Transverse colon (tissue), 4 donors: ENCODE data around the gene GRM7. TPM values are rescaled to one million over a fixed set of nuclear protein-coding genes. Genes with fewer than 3 reads are reported as not detected.

Experiments used
- DNase-seq: peaks from one replicate; pipeline ENCODE4 v3.0.0-alpha.2; 2019
- H3K27ac ChIP-seq, 4 donors: fragments of 200-600 bp; sonication (generic); 2 replicates each; pipeline ENCODE4 v1.5.1; 2016 to 2018; ENCODE audit warnings: inconsistent platforms in 4 of 4
- H3K27me3 ChIP-seq: fragments of 200-600 bp; sonication (generic); 2 replicates; pipeline ENCODE4 v1.5.1; 2017; ENCODE audit warnings: inconsistent platforms
- H3K36me3 ChIP-seq, 4 donors: fragments of 200-600 bp; sonication (generic); 2 replicates each; pipeline ENCODE4 v1.5.1; 2017 to 2019; ENCODE audit warnings: inconsistent platforms in 4 of 4
- H3K4me1 ChIP-seq, 4 donors: fragments of 200-600 bp; sonication (generic); 2 replicates each; pipeline ENCODE4 v1.5.1; 2017 to 2020; ENCODE audit warnings: inconsistent platforms in 4 of 4
- H3K4me3 ChIP-seq, 4 donors: fragments of 200-600 bp; sonication (generic); 1 replicate in 1 of 4; 2 replicates in 3 of 4; pipeline versions ENCODE4 v1.5.1 to v1.6.1; 2017 to 2019; ENCODE audit warnings: inconsistent platforms in 4 of 4
- H3K9me3 ChIP-seq, 2 donors: fragments of 200-600 bp; sonication (generic); 2 replicates each; pipeline ENCODE4 v1.5.1; 2017 to 2019; ENCODE audit warnings: inconsistent platforms in 2 of 2
- CTCF ChIP-seq, 5 experiments: fragments of 200-600 bp in 3 of 5; fragments of 450-650 bp in 2 of 5; sonication (generic) in 3 of 5; IDR thresholded peaks; 1 replicate in 2 of 5; 2 replicates in 3 of 5; pipeline ENCODE4 v1.5.1; 2016 to 2017; ENCODE audit warnings: antibody characterized with exemption in 5 of 5, inconsistent platforms in 3 of 5, mild to moderate bottlenecking in 2 of 5, moderate library complexity in 1 of 5
- EP300 ChIP-seq: sonication (generic); formaldehyde crosslinking; IDR thresholded peaks from one replicate; pipeline ENCODE4 v1.6.1; 2017; ENCODE audit warnings: antibody characterized with exemption, low read depth
- POLR2A ChIP-seq: fragments of 450-650 bp; IDR thresholded peaks from one replicate; pipeline ENCODE4 v1.6.1; 2016; ENCODE audit warnings: antibody characterized with exemption, mild to moderate bottlenecking, moderate library complexity
- POLR2AphosphoS5 ChIP-seq, 3 donors: sonication (generic); formaldehyde crosslinking; IDR thresholded peaks; one replicate each; pipeline ENCODE4 v1.6.1; 2016; ENCODE audit warnings: antibody characterized with exemption in 3 of 3
- WGBS, 2 donors: methylation state at CpG; one replicate each; pipeline ENCODE4 v1.1.5; 2018; ENCODE audit warnings: low coverage in 1 of 2; 5-methylcytosine and 5-hydroxymethylcytosine counted together
- in situ Hi-C, 4 donors: fragments of 200-750 bp; cut with MboI; loops; one replicate each; pipeline versions ENCODE4 v1.15.0 to v1.15.1; 2017; ENCODE audit warnings: low sequenced_read_pairs in 3 of 4, low pct_ligation_motif_present in 1 of 4, low pct_unique_long_range_greater_than_20kb in 1 of 4
- intact Hi-C: fragments of 100-400 bp; cut with DNase I; formaldehyde crosslinking; loops from one replicate; pipeline ENCODE4 v1.15.1; 2023; ENCODE audit warnings: low total_unique reads
- total RNA-seq, 4 donors: library from RNA; depleted of rRNA; stranded (reverse); fragments of >200 nt; gene quantifications; one replicate each; pipeline ENCODE4 v1.1.0, GENCODE V29; 2016

GRM7 gene
- total RNA-seq, 4 donors from 2014 or later: 0.14 to 0.20 (median 0.16) TPM; not detected in 1

- intact Hi-C loops (no loop called here), in situ Hi-C loops (no loop called here)
- no peak for DNase-seq
- no peaks in the 10 kb centered on the region for H3K9me3 ChIP-seq
- no peaks in the 10 kb centered on the region for H3K4me1 ChIP-seq
- no peaks in the 10 kb centered on the region for H3K36me3 ChIP-seq
- WGBS, 2 donors: 0 to 90% methylated on average over 1 to 4 of the region's 4 CpGs
- H3K27ac ChIP-seq: no peak overlapping the region
- no peaks in the 10 kb centered on the region for H3K27me3 ChIP-seq
- no peak overlapping the region for H3K4me3 ChIP-seq
- no peak for TF ChIP-seq EP300
These were observed 546.2 kb downstream of the GRM7 start for GRCh38 chr3:7407107-7407506.

GRCh38 chr3:7410782-7411181, 549.9 kb downstream of the GRM7 start:
- 81 to 83% methylated on average over 4 of the region's 4 CpGs for WGBS, 2 donors
- intact Hi-C loops: no loop called here
- TF ChIP-seq EP300 (no peak), POLR2AphosphoS5 (IDR thresholded peaks at IDR 0.05) (no peak), CTCF (IDR thresholded peaks at IDR 0.05) (no peak), POLR2A (no peak)
- in situ Hi-C loops: no loop called here
- no peaks in the 10 kb centered on the region for H3K9me3 ChIP-seq
- no peak for DNase-seq
- no peak overlapping the region for H3K27ac ChIP-seq
- H3K4me3 ChIP-seq: no peak overlapping the region
- no peaks in the 10 kb centered on the region for H3K27me3 ChIP-seq
- H3K4me1 ChIP-seq: no peaks in the 10 kb centered on the region
- no peaks in the 10 kb centered on the region for H3K36me3 ChIP-seq

GRCh38 chr3:7421065-7421464, 560.1 kb downstream of the GRM7 start:
- WGBS, 2 donors: 75 to 88% methylated on average over 1 of the region's 1 CpG
- TF ChIP-seq POLR2A (no peak), CTCF (IDR thresholded peaks at IDR 0.05) (no peak), POLR2AphosphoS5 (IDR thresholded peaks at IDR 0.05) (no peak), EP300 (no peak)

GRCh38 chr3:7423036-7423435, 562.1 kb downstream of the GRM7 start:
- H3K4me1 ChIP-seq: no peaks in the 10 kb centered on the region
- H3K36me3 ChIP-seq: no peaks in the 10 kb centered on the region
- intact Hi-C loops: no loop called here
- in situ Hi-C loops: no loop called here
- H3K9me3 ChIP-seq: no peaks in the 10 kb centered on the region
- no peak for DNase-seq
- no peak overlapping the region for H3K4me3 ChIP-seq
- TF ChIP-seq CTCF (IDR thresholded peaks at IDR 0.05) (no peak), POLR2A (no peak), POLR2AphosphoS5 (IDR thresholded peaks at IDR 0.05) (no peak), EP300 (no peak)
- H3K27ac ChIP-seq: no peak overlapping the region
- WGBS, 2 donors: 44 to 65% methylated on average over 1 to 2 of the region's 2 CpGs
- no peaks in the 10 kb centered on the region for H3K27me3 ChIP-seq

More at GRCh38 chr3:7421065-7421464, 560.1 kb downstream of the GRM7 start:
- no peaks in the 10 kb centered on the region for H3K36me3 ChIP-seq
- intact Hi-C loops (no loop called here), in situ Hi-C loops (no loop called here)
- H3K4me3 ChIP-seq: no peak overlapping the region
- H3K4me1 ChIP-seq: no peaks in the 10 kb centered on the region
- DNase-seq: no peak
- H3K27me3 ChIP-seq: no peaks in the 10 kb centered on the region
- no peak overlapping the region for H3K27ac ChIP-seq
- no peaks in the 10 kb centered on the region for H3K9me3 ChIP-seq

- no peak for DNase-seq
- in situ Hi-C loops: no loop called here
- whole genome bisulfite sequencing, 2 donors: 72 to 86% methylated on average over 4 of the region's 4 CpGs
These were observed 563.1 kb downstream of the GRM7 start for GRCh38 chr3:7423995-7424394.

More at GRCh38 chr3:7423995-7424394, 563.1 kb downstream of the GRM7 start:
- Histone ChIP-seq H3K9me3 (no peaks in the 10 kb centered on the region), H3K4me1 (no peaks in the 10 kb centered on the region), H3K4me3 (no peak overlapping the region), H3K36me3 (no peaks in the 10 kb centered on the region), H3K27ac (no peak overlapping the region), H3K27me3 (no peaks in the 10 kb centered on the region)
- intact Hi-C loops: loop anchor here (1.0 kb wide), 1 partner anchor 43 kb away; no protein-coding TSS in a partner anchor
- TF ChIP-seq POLR2A (no peak), EP300 (no peak), POLR2AphosphoS5 (IDR thresholded peaks at IDR 0.05) (no peak), CTCF (IDR thresholded peaks at IDR 0.05) (no peak)
